K562 (cell line): ENCODE measurements around the gene ARMC7. TPM values are rescaled to one million over a fixed set of nuclear protein-coding genes. Genes with fewer than 3 reads are reported as not detected.

Experiments
- GABPA ChIP-seq: fragments of 200-800 bp; sonication (Bioruptor generic); conservative IDR thresholded peaks from 2 replicates; pipeline ENCODE4 v1.6.1; 2016; ENCODE audit warnings: low read depth, missing genetic modification characterization, missing compliant biosample characterization
- ZNF583 ChIP-seq: fragments of 250-450 bp; sonication (Bioruptor Pico); IDR thresholded peaks from 2 replicates; pipeline ENCODE4 v1.4.0; 2020
- polyA plus RNA-seq, 8 experiments: library from polyadenylated mRNA; depleted of rRNA in 4 of 8; stranded (reverse) in 5 of 8; unstranded in 3 of 8; fragments of >200 nt; fragmentation: Nextera tagmentation in 2 of 8; fragmentation: Illumina TruSeq in 1 of 8; extraction: Ambion mirVana in 2 of 8; extraction: Trizol in 1 of 8; gene quantifications; 2 replicates each; pipeline versions ENCODE4 v1.2.1 to v1.2.3, GENCODE V29; 2011 to 2014; ENCODE audit warnings: inconsistent platforms in 1 of 8, missing spikeins in 1 of 8
- total RNA-seq, 7 experiments: library from RNA; depleted of rRNA in 6 of 7; stranded (reverse); fragments of >200 nt in 6 of 7; fragmentation: Illumina TruSeq in 2 of 7; extraction: Trizol in 2 of 7; gene quantifications; 2 replicates each; pipeline versions ENCODE4 v1.2.1 to v1.2.3, GENCODE V29; 2011 to 2021; ENCODE audit warnings: low replicate concordance in 1 of 7
- TF ChIP-seq, protein P1 (sequence below): fragments of 250-450 bp; sonication (Bioruptor Pico); IDR thresholded peaks from 2 replicates; pipeline ENCODE4 v1.4.0; 2020; ENCODE audit warnings: mild to moderate bottlenecking, moderate library complexity
- TF ChIP-seq, protein P2 (sequence below), 2 experiments: fragments of 450-650 bp in 1 of 2; IDR thresholded peaks; 2 replicates each; pipeline ENCODE4 v1.6.1; 2011 to 2017; ENCODE audit warnings: low read depth in 2 of 2, antibody characterized with exemption in 1 of 2, borderline replicate concordance in 1 of 2, low read length in 1 of 2, mild to moderate bottlenecking in 1 of 2, mixed read lengths in 1 of 2; ENCODE audit not compliant: control insufficient read depth in 1 of 2
- TF ChIP-seq, protein P3 (sequence below): fragments of 250-450 bp; sonication (Bioruptor Pico); IDR thresholded peaks from 2 replicates; pipeline ENCODE4 v1.4.0; 2020
- TF ChIP-seq, protein P4 (sequence below): fragments of 450-650 bp; IDR thresholded peaks from 2 replicates; pipeline ENCODE4 v1.6.1; 2018; ENCODE audit not compliant: partially characterized antibody

The ARMC7 gene
- total and polyA plus RNA-seq, 9 of the 15 experiments (the other 6 are each of a cell fraction or from before 2014, with no cell fraction given) = 1.4 to 15.2 (median 5.9) TPM

DNA sequence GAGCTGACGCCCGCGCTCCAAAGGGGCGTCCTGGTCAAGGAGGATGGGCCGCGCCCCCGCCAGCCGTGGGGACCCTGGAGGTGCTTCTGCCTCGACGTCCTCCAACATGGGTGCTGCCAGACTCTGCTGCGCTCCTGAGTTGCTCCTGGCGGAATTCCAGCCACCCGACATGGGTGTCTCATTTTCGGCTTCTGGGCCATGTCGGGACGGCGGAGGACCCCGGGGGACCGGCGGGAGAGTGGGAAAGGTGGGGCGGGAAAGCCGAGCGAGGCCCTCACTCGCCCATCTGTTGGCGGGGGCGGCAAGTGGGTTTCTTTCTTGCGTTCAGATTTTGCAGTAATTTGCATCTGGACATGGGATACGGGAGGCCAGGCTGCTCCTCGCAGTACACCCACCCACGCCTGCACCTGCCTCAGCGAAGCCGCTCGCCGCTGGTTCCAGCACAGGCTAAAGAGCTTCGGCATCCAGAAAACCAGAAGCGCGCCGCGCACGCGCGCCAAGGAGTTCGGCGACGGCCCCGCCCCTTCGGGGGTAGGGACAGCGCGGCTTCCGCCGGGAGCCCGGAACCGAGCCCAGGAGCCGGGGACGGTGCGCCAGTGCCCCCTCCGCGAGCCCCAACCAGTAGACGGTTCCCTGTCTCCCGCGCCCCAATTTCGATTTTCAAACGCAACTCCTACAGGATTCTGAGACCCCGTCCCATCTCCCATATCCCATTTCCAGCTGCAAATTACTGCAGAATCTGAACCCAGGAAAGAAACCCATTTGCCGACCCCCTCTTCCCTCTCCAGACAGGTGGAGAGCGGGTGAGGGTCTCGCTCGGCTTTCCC is at the start of gene ARMC7 (continued):
- TF ChIP-seq, protein P1, sequence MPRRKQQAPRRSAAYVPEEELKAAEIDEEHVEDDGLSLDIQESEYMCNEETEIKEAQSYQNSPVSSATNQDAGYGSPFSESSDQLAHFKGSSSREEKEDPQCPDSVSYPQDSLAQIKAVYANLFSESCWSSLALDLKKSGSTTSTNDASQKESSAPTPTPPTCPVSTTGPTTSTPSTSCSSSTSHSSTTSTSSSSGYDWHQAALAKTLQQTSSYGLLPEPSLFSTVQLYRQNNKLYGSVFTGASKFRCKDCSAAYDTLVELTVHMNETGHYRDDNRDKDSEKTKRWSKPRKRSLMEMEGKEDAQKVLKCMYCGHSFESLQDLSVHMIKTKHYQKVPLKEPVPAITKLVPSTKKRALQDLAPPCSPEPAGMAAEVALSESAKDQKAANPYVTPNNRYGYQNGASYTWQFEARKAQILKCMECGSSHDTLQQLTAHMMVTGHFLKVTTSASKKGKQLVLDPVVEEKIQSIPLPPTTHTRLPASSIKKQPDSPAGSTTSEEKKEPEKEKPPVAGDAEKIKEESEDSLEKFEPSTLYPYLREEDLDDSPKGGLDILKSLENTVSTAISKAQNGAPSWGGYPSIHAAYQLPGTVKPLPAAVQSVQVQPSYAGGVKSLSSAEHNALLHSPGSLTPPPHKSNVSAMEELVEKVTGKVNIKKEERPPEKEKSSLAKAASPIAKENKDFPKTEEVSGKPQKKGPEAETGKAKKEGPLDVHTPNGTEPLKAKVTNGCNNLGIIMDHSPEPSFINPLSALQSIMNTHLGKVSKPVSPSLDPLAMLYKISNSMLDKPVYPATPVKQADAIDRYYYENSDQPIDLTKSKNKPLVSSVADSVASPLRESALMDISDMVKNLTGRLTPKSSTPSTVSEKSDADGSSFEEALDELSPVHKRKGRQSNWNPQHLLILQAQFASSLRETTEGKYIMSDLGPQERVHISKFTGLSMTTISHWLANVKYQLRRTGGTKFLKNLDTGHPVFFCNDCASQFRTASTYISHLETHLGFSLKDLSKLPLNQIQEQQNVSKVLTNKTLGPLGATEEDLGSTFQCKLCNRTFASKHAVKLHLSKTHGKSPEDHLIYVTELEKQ = no peak
- TF ChIP-seq, protein P2, sequence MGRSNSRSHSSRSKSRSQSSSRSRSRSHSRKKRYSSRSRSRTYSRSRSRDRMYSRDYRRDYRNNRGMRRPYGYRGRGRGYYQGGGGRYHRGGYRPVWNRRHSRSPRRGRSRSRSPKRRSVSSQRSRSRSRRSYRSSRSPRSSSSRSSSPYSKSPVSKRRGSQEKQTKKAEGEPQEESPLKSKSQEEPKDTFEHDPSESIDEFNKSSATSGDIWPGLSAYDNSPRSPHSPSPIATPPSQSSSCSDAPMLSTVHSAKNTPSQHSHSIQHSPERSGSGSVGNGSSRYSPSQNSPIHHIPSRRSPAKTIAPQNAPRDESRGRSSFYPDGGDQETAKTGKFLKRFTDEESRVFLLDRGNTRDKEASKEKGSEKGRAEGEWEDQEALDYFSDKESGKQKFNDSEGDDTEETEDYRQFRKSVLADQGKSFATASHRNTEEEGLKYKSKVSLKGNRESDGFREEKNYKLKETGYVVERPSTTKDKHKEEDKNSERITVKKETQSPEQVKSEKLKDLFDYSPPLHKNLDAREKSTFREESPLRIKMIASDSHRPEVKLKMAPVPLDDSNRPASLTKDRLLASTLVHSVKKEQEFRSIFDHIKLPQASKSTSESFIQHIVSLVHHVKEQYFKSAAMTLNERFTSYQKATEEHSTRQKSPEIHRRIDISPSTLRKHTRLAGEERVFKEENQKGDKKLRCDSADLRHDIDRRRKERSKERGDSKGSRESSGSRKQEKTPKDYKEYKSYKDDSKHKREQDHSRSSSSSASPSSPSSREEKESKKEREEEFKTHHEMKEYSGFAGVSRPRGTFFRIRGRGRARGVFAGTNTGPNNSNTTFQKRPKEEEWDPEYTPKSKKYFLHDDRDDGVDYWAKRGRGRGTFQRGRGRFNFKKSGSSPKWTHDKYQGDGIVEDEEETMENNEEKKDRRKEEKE (IDR thresholded peaks at IDR 0.05; ENCODE audit: borderline replicate concordance in 1 of 2, control insufficient read depth in 1 of 2, low read depth in 2 of 2, low read length in 1 of 2) = no peak
- peak; percentile 90 for TF ChIP-seq GABPA (tag)
- TF ChIP-seq, protein P3, sequence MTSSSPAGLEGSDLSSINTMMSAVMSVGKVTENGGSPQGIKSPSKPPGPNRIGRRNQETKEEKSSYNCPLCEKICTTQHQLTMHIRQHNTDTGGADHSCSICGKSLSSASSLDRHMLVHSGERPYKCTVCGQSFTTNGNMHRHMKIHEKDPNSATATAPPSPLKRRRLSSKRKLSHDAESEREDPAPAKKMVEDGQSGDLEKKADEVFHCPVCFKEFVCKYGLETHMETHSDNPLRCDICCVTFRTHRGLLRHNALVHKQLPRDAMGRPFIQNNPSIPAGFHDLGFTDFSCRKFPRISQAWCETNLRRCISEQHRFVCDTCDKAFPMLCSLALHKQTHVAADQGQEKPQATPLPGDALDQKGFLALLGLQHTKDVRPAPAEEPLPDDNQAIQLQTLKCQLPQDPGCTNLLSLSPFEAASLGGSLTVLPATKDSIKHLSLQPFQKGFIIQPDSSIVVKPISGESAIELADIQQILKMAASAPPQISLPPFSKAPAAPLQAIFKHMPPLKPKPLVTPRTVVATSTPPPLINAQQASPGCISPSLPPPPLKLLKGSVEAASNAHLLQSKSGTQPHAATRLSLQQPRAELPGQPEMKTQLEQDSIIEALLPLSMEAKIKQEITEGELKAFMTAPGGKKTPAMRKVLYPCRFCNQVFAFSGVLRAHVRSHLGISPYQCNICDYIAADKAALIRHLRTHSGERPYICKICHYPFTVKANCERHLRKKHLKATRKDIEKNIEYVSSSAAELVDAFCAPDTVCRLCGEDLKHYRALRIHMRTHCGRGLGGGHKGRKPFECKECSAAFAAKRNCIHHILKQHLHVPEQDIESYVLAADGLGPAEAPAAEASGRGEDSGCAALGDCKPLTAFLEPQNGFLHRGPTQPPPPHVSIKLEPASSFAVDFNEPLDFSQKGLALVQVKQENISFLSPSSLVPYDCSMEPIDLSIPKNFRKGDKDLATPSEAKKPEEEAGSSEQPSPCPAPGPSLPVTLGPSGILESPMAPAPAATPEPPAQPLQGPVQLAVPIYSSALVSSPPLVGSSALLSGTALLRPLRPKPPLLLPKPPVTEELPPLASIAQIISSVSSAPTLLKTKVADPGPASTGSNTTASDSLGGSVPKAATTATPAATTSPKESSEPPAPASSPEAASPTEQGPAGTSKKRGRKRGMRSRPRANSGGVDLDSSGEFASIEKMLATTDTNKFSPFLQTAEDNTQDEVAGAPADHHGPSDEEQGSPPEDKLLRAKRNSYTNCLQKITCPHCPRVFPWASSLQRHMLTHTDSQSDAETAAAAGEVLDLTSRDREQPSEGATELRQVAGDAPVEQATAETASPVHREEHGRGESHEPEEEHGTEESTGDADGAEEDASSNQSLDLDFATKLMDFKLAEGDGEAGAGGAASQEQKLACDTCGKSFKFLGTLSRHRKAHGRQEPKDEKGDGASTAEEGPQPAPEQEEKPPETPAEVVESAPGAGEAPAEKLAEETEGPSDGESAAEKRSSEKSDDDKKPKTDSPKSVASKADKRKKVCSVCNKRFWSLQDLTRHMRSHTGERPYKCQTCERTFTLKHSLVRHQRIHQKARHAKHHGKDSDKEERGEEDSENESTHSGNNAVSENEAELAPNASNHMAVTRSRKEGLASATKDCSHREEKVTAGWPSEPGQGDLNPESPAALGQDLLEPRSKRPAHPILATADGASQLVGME (CRISPR knock-in tag) = no peak
- TF ChIP-seq, protein P4, sequence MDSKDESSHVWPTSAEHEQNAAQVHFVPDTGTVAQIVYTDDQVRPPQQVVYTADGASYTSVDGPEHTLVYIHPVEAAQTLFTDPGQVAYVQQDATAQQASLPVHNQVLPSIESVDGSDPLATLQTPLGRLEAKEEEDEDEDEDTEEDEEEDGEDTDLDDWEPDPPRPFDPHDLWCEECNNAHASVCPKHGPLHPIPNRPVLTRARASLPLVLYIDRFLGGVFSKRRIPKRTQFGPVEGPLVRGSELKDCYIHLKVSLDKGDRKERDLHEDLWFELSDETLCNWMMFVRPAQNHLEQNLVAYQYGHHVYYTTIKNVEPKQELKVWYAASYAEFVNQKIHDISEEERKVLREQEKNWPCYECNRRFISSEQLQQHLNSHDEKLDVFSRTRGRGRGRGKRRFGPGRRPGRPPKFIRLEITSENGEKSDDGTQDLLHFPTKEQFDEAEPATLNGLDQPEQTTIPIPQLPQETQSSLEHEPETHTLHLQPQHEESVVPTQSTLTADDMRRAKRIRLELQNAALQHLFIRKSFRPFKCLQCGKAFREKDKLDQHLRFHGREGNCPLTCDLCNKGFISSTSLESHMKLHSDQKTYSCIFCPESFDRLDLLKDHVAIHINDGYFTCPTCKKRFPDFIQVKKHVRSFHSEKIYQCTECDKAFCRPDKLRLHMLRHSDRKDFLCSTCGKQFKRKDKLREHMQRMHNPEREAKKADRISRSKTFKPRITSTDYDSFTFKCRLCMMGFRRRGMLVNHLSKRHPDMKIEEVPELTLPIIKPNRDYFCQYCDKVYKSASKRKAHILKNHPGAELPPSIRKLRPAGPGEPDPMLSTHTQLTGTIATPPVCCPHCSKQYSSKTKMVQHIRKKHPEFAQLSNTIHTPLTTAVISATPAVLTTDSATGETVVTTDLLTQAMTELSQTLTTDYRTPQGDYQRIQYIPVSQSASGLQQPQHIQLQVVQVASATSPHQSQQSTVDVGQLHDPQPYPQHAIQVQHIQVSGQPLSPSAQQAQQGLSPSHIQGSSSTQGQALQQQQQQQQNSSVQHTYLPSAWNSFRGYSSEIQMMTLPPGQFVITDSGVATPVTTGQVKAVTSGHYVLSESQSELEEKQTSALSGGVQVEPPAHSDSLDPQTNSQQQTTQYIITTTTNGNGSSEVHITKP = peak; percentile 61
- no peak for TF ChIP-seq ZNF583
